GM19324 (cell line): Measurements from ENCODE around the gene PRRX2.
"Not testable (repeated sequence)": the region's sequence is repeated elsewhere in the genome, so short reads cannot be mapped to it uniquely, and the experiment has no call there.

Experiments
- ATAC-seq: cut with Tn5 transposase; IDR thresholded peaks from one replicate; pipeline ENCODE4 v1.9.1; 2021; ENCODE audit warnings: mild to moderate bottlenecking, moderate library complexity; ENCODE audit not compliant: unreplicated experiment, low FRiP score

PRRX2 gene

DNA sequence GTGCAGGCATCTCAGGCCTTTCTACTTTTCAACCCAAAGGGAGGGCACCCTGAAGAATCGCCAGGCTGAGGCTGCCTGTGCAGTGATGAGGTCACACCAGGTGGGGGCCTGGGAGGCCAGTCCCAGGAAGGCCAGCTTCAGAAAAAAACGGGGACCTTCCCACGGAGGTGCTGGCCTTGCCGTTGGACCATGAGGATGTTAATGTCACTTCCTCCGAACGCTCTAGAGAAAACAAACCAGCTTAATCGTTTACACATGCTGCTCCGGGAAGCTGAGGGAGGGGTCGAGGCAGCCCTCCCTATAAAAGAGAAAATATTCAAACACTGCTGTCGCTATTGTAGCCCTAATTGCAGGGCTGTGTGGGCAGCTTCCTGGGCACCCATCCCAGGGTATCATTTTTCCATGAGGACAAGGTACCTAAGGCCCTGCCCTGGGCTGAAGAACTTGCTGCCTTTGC lies 60.4 kb downstream of the PRRX2 start:
- ATAC-seq, result no peak

DNA sequence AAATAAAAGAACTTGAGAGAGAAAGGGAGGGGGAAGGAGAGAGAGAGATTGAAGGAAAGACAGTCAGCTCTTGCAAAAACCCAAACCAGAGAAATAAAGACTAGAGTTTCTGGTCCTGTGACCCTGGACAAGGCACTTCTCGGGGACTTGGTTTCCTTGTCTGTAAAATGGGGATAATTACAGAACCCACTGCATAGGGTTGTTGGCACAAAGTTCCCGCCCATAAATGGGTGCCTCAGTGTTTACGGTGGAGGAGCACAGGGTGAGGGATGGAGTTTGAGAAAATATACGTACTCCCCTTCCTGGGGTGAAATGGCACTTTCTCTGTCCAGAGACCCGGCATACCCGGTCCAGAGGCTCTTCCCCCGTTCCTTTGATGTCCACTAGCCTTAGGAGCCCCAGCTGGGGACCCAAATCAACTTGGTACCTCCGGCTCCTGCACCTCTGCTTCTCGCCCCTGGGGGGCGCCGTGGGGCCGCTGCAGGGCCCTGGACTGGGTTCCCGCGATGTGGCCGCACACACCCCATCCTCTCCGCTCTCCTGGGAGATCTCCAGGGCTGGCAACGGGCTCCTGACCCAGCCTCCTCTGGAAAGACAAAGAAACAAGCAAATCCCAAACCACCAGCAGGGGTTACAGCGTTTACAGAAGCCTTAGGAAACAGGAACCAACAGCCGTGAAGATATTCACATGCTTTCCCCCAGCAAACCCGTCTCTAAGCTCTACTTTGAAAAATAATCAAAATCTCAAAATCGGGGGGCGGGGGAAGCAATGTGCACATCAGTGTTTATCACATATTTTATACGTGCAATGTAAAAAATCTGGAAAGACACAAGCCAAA lies 61.1 kb downstream of the PRRX2 start:
- ATAC-seq, result no peak

GRCh38 chr9:129728744-129729143 lies 63.3 kb downstream of the PRRX2 start:
- no peak for ATAC-seq

DNA sequence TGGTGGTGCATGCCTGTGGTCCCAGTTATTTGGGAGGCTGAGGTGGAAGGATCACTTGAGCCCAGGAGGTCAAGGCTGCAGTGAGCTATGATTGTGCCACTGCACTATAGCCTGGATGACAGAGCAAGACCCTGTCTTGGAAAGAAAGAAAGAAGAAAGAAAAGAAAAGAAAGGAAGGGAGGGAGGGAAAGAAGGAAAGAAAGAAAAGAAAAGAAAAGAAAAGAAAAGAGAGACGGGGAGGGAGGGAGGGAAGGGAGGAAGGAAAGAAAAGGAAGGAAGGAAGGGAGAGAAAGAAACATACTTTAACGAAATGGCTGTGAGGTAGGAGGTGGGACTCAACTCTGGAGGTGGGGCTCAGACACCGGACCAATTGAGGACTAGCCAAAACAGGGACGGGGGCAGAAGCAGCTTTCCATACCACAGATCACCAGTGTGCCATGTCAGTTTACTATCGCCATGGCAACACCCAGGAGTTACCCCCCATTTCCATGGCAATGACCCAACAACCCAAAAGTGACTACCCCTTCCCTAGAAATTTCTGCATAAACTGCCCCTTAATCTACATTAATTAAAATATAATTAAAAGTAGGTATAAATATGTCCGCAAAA lies 66.1 kb downstream of the PRRX2 start:
- no peak for ATAC-seq

DNA sequence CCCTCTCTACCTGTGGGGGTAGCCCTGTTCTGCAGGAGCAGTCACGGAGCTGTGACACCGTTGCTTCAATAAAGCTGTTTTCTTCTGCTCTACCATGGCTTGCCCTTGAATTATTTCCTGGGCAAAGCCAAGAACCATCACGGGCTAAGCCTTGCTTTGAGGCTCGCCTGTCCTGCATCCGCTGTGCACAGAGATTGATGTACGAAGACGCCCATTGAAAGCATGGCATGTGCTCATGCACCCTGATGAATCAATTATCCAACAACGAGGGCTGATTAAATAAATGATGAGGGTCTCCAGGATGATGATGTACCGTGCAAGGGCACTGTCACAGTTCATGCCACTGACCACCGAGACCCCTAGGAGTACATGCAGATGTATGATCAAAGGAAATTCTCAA lies 66.7 kb downstream of the PRRX2 start:
- ATAC-seq, result no peak

- no peak for ATAC-seq
Observed at GRCh38 chr9:129732946-129733631, 67.6 kb downstream of the PRRX2 start.

DNA sequence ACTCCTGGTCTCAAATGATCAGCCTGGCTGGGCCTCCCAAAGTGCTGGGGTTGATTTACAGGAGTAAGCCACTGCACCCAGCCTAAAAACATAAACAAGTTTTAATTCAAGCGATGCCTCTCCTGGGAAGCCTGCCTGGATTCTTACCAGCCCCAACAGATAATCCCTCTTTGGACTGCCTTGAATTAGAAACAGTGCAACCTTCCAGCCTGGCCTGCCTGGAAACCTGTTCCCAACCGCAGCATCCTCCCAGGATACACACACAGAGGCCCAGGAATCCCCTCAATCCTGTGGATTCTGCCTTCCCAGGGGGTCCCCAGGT lies 68.1 kb downstream of the PRRX2 start:
- no peak for ATAC-seq

- ATAC-seq, result no peak
Observed at GRCh38 chr9:129735546-129735945, 70.1 kb downstream of the PRRX2 start.

GRCh38 chr9:129736334-129736733 lies 70.9 kb downstream of the PRRX2 start:
- no peak for ATAC-seq

- ATAC-seq, result no peak
Observed at GRCh38 chr9:129737479-129738274, 72.2 kb downstream of the PRRX2 start.

GRCh38 chr9:129739432-129739831 lies 74.0 kb downstream of the PRRX2 start:
- ATAC-seq, result no peak

- no peak for ATAC-seq
Observed at GRCh38 chr9:129740174-129740573, 74.7 kb downstream of the PRRX2 start.

- no peak for ATAC-seq
Observed at GRCh38 chr9:129740666-129741464, 75.4 kb downstream of the PRRX2 start.

GRCh38 chr9:129745200-129745599 lies 79.8 kb downstream of the PRRX2 start:
- ATAC-seq, result no peak

GRCh38 chr9:129746092-129746777 lies 80.8 kb downstream of the PRRX2 start:
- ATAC-seq, result no peak

GRCh38 chr9:129748249-129748648 lies 82.8 kb downstream of the PRRX2 start:
- no peak for ATAC-seq

DNA sequence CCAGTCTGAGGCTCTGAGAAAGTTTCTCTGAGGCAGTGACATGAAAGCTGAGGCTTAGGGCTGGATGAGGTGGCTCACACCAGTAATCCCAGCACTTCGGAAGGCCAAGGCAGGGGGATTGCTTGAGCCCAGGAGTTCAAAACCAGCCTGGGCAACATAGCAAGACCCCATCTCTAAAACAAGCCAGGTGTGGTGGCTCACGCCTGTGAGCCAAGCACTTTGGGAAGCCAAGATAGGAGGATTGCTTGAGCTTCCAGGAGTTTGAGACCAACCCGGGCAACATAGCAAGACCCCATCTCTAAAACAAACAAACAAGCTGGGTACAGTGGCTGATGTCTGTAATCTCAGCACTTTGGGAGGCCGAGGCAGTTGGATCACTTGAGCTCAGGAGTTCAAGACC lies 83.6 kb downstream of the PRRX2 start:
- ATAC-seq, result not testable (repeated sequence)

- no peak for ATAC-seq
Observed at GRCh38 chr9:129749575-129749974, 84.1 kb downstream of the PRRX2 start.

DNA sequence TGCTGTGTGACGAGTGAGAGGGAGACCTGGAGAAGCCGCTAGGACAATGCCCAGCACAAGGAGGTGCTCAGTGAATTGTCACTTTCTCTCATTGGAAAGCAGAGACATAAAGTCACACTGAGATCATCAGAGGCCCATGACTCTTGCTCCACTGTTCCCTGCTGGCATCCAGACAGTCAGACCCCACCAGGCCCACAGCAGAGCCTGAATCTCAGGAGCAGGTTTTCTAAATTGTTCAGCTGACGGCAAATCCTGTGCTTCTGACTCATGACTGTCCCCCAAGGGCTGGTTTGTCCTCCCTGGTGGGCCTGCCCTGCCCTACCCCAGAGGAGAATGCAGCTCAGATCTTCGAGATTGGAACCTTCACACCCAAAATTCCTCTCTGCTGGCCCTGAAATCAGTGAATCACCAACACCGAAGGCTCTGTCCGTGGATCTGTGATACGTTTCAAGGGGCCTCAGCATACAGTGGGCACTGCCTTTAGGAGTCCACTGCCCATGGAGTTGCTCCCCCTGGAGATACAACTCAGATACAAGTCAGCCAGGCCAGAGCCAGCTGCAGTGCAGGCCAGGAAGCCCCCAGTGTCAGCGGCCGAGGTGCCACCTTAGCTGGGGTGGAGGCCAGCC lies 84.7 kb downstream of the PRRX2 start:
- no peak for ATAC-seq
